ENCODE measurements around the gene RHOH.

RHOH gene

GRCh38 chr4:40190465-40190864 is 6.4 kb upstream of the RHOH start:
- no peak for DNase-seq

- peak; percentile 51 for DNase-seq
Measured at GRCh38 chr4:40190880-40191815, 5.7 kb upstream of the RHOH start.

GRCh38 chr4:40192114-40193015 is 4.5 kb upstream of the RHOH start:
- no peak for DNase-seq

DNA sequence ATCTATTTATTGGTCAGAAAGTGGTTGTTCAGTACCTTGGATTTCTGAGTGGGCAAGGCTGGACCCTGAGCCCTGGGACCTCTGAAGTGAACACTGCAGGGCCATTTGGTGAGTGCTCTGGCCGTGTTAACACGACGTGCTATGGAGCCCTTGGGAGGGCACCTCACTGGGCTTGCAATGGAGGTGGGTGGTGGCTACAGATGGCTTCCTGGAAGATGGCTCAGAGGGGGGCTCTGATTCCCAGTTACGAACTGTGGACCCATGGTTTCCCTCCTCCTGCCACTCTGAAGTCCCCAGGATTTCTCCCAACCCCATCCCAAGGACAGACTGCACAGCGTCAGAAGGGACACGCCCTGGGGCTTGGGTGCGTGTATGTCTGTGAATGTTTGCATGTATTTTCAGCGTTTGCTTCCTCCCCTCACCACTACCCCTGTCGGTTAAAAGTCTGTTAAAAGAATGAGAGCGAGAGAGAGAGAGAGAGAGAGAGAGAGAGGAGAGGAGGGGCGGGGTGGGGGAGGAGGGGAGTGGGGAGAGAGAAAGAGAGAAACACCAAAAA is 3.7 kb upstream of the RHOH start:
- DNase-seq = peak; percentile 71

- DNase-seq = no peak
Measured at GRCh38 chr4:40193578-40193977, 3.3 kb upstream of the RHOH start.

DNA sequence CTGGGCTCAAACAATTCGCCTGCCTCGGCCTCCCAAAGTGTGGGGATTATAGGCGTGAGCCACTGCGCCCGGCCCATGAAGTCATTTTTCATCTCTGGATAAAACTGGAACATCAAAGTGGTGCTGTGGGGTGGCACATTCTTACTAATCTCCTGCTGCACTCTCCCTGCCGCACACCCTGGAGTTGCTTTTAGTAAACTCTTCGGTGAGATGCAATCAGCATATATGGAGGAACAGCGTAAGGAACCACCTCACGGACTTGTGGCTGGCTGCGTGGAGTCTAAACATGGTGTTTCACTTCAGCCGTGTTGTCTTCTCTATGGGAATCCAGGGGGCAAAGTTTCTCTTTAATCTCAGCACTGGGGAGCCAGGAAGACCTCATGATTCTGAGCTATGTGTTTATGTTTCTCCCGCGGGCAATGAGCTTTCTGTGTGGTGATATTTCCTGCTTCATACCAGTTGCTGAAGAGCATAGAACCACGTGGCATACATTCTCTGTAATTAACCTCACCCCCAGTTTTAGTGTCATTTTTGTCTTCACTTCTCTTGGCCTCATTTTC is 2.1 kb upstream of the RHOH start:
- peak; percentile 65 for DNase-seq

GRCh38 chr4:40195182-40196177 is 1.4 kb upstream of the RHOH start:
- no peak for DNase-seq

DNA sequence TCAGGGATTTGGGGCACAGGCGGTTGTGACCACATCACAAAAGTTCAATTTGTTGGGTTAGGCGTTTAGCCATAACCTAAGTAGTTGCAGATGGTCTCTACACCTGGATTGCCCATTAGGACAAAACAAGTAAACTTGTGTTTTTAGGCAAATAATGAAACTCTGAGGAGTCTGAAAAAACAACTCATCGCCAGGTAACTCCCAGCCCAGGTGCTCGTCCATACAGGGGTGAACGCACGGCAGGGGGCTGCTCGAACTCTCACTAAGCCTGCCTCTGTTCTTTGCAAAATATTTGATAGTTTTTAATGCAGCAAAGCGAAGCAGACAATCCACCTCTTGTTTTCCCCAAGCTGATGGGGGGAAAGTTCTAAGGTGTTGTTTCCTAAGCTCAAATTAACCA is 559 bp upstream of the RHOH start:
- no peak for DNase-seq

GRCh38 chr4:40197879-40198689 is 1.3 kb downstream of the RHOH start:
- DNase-seq = peak; percentile 47

DNA sequence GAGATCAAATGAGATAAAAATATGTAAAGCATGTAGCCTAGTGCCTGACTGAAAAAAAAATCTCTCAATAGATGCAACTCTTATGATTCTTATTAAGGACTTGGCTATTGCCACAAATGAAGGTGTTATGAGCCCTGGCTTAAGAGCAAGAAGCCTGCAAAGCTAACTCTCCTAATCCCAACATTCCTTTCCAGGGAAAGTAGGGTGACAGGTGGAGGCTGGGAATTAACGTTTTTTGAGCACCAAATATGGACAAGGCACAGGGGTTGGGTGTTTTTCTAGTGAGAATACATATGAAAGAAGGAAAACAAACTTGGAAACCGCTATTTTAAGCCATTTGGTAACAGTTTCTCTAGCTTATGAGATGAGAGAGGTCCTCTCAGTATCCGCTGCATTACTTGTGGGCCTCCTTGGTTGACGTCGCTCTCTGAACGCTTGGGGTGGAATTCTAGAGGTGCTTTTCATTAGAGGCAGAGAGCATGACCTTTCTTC is 2.4 kb downstream of the RHOH start:
- peak; percentile 55 for DNase-seq

DNA sequence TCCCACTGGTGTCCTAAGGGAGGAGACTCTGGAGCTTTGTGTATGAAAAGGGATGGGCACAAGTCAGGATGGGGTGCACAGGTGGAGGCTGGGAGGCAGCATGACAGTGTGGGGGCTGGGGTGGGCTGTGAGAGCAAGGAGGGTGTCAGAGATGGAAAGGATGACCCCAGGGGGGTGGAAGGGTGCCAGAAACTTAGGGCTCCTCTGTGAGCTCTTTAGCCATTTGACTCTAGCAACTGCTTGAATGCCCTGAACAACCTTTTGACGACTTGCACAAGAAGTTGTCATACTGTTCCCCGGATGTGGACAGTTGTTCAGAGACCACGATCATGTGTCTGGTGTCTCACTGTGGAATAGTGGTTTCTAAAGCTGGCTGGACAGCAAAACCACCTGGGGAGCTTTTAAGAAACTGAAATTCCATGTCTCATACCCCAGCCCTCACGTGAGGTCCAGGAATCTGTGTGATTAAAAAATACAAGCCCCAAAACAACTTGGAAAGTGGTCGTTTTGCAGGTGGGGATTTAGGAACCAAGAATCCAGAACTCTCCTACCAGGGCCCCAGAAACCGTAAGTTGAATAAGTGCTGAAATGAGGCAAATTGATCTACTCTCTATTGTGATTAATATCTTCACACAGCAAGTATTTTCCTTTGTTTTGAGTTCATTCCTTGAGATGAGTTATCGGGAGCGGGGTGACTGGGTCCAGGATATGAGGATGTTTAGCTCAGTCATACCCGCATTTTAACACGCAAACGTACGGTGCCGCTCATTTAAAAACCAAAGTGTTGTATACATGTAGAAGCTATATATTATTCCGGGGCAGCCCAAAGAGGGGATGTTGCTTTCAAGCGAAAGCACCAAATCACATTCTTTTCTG is 3.4 kb downstream of the RHOH start:
- DNase-seq = peak; percentile 71

- no peak for DNase-seq
Measured at GRCh38 chr4:40200875-40201801, 4.3 kb downstream of the RHOH start.

DNA sequence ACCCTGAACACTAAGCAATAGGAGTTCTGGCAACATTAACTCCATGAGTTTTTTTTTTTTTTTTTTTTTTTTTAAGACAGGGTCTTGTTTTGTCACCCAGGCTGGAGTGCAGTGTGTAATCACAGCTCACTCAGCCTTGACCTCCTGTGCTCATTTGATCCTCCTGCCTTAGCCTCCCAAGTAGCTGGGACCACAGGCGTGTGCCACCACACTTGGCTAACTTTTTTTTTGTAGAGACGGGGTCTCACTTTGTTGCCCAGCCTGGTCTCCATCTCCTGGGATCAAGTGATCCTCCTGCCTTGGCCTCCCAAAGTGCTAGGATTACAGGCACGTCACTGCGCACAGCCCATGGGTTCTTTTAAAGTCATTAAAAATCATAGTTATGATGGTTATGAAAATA is 5.1 kb downstream of the RHOH start:
- DNase-seq = no peak

DNA sequence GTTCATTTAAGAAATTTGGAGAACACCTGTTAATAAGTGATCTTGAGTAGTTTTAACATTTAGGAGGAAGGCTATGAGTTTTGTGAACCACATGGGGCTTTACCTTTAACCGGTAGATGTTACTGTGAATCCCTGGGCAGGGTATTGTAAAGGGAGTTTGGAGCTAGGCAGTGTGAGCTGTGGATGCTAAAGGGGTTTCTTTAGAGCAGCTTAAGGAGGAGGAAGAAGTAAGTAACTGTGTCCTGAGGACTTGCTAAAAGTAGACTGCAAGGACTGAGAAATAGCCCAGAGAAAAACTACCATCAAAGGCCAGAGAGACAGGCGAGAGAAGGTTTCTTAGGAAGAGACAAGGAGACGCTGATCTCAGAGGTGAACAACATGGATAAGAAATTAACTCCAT is 5.6 kb downstream of the RHOH start:
- no peak for DNase-seq

GRCh38 chr4:40204507-40205258 is 7.9 kb downstream of the RHOH start:
- DNase-seq = no peak

DNA sequence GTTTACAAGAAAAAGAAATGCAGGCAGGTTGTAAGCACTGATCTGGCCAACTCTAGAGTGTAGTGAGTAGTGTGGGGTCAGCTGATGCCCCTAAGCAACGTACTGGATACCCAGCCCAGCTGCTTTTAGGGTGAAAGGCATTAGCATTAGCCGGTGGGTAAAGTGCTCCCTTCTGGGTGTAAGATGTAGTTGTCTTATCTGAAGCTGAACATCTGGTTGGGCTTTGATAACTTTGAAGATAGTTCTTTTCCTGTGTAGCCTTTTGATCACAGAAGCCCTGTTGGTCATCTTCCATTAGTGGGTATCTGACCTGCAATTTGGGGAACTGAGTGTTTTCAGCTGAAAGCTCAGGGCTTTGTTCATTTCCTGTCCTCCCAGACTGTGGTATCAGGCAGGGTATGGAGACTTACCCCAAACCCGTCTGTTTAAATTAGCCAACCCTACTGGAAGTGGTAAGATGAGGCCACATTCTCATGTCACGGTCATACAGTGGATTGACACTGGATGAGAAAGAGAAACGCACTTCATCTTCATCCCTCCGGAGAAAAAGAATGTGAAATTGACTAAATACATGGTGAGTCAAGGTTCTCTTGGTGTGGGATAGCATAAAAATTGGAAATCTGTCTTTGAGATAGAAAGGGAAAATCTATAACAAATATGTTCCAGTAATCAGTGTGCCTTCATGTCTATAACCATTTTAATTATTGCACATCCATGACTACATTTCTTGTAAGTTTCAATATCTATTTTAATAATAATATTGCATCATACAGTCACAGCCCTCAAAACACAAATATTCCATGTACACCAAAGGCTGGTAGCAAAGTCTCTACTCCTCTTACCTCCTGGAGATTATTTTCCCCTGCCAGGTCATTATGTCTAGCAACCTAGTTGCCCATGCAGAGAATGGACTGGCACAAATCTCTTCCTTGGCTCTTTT is 8.7 kb downstream of the RHOH start:
- DNase-seq = peak; percentile 58

- no peak for DNase-seq
Measured at GRCh38 chr4:40206426-40206825, 9.6 kb downstream of the RHOH start.

All from CD4-positive, alpha-beta T cell treated with Interleukin-15 for 1 hour (primary cell).